ENCODE results near the gene IGSF23. TPM values are rescaled to one million over a fixed set of nuclear protein-coding genes. Genes with fewer than 3 reads are reported as not detected.

Gene IGSF23
- total and polyA plus RNA-seq, 2 donors (not counting 1 experiment from before 2014, with no cell fraction given) = not detected

GRCh38 chr19:44643605-44644401 is 30.4 kb downstream of the IGSF23 start, which contains the start of gene PVR:
PVR (plus strand) TSS chr19:44643910; CDS start chr19:44644097, 187 bp downstream.
- peak within 1 kb of the TSS; percentile 74 for H3K4me2 ChIP-seq (replicated peaks; ENCODE audit: low read depth, low read length, poor library complexity, severe bottlenecking)
- ATAC-seq (ENCODE audit: low read depth) (peak; percentile 17), DNase-seq (no peak)
- peaks cover 0 to 37% (median 12%) of the 10 kb centered on the region in 4 experiments for H3K27me3 ChIP-seq (replicated peaks in 1 of 4; ENCODE audit: control extremely low read depth in 1 of 4, control insufficient read depth in 3 of 4, insufficient read depth in 4 of 4, low read length in 3 of 4)
- no peak within 1 kb of the TSS for H3K27ac ChIP-seq (ENCODE audit: low read length in 2 of 2)
- Mint-ChIP-seq H3K9me3 (ENCODE audit: insufficient read depth) (no peaks in the 10 kb centered on the region), H3K4me3 (peak within 1 kb of the TSS; percentile 59), H3K27me3 (peaks cover 36% of the 10 kb centered on the region), H3K27ac (no peak within 1 kb of the TSS), H3K4me1 (peaks cover 4% of the 10 kb centered on the region)
- WGBS (ENCODE audit: insufficient coverage) = 3% methylated on average over 65 of the region's 70 CpGs
- H3K79me2 ChIP-seq (ENCODE audit: control insufficient read depth, insufficient read depth, low read length) = no peaks in the 10 kb centered on the region
- peak within 1 kb of the TSS; percentile 60 for H2AFZ ChIP-seq (ENCODE audit: insufficient read depth, low read depth, low read length, poor library complexity, severe bottlenecking)
- no peaks in the 10 kb centered on the region for H4K20me1 ChIP-seq (ENCODE audit: control insufficient read depth, insufficient read depth, low read length, poor library complexity, severe bottlenecking)
- intact Hi-C loops (cut with micrococcal nuclease) = no loop called here
- ChIA-PET CTCF (no interaction called here), POLR2A (interaction anchor here (0.6 kb wide), 1 partner anchor 9 kb away, joined by 4 read pairs; no protein-coding TSS in a partner anchor)
- H3K9me3 ChIP-seq (ENCODE audit: control extremely low read depth in 1 of 3, control insufficient read depth in 2 of 3, insufficient read depth in 1 of 3, low read length in 2 of 3) = peaks cover 0 to 3% (median 0%) of the 10 kb centered on the region in 3 donors
- no peaks in the 10 kb centered on the region for H3K36me3 ChIP-seq (replicated peaks in 1 of 2; ENCODE audit: control extremely low read depth in 1 of 2, control insufficient read depth in 1 of 2, extremely low read depth in 1 of 2, insufficient read depth in 2 of 2, low read length in 1 of 2)
- H3K4me3 ChIP-seq (ENCODE audit: control extremely low read depth in 1 of 5, extremely low read depth in 1 of 5, insufficient read depth in 1 of 5, low read depth in 2 of 5, low read length in 4 of 5) = peak within 1 kb of the TSS in 4 of 5 experiments; percentile 25 to 39 (median 36)
- TF ChIP-seq EZH2 (IDR thresholded peaks at IDR 0.05; ENCODE audit: borderline replicate concordance, insufficient read depth, low read depth, low read length, poor library complexity, severe bottlenecking) = no peak
- TF ChIP-seq, protein P1, sequence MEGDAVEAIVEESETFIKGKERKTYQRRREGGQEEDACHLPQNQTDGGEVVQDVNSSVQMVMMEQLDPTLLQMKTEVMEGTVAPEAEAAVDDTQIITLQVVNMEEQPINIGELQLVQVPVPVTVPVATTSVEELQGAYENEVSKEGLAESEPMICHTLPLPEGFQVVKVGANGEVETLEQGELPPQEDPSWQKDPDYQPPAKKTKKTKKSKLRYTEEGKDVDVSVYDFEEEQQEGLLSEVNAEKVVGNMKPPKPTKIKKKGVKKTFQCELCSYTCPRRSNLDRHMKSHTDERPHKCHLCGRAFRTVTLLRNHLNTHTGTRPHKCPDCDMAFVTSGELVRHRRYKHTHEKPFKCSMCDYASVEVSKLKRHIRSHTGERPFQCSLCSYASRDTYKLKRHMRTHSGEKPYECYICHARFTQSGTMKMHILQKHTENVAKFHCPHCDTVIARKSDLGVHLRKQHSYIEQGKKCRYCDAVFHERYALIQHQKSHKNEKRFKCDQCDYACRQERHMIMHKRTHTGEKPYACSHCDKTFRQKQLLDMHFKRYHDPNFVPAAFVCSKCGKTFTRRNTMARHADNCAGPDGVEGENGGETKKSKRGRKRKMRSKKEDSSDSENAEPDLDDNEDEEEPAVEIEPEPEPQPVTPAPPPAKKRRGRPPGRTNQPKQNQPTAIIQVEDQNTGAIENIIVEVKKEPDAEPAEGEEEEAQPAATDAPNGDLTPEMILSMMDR (IDR thresholded peaks at IDR 0.05) = no peak
- peak within 1 kb of the TSS; percentile 29 for H3K9ac ChIP-seq (ENCODE audit: low read length)
- H3K4me1 ChIP-seq (ENCODE audit: control insufficient read depth in 2 of 2, insufficient read depth in 2 of 2, low read length in 2 of 2) = peaks cover 8 to 9% of the 10 kb centered on the region in 2 donors

Measured in B cell (primary cell).